Measurements from ENCODE around the gene PPP1R16B. TPM values are rescaled to one million over a fixed set of nuclear protein-coding genes. Genes with fewer than 3 reads are reported as not detected.

The PPP1R16B gene
- total and polyA plus RNA-seq, 2 of the 8 experiments (the other 6 are each of a cell fraction or from before 2014, with no cell fraction given) = 2.6 to 8.9 TPM

- no peak for TF ChIP-seq ZNF274 (IDR thresholded peaks at IDR 0.05; ENCODE audit: borderline replicate concordance, extremely low read depth, low read length)
- TF ChIP-seq POLR2AphosphoS5 (IDR thresholded peaks at IDR 0.05; ENCODE audit: low read depth, low read length) = peak; percentile 26; the same call in 1 of the 2 replicates
Observed at GRCh38 chr20:38950254-38950653, 144.8 kb downstream of the PPP1R16B start.

More at GRCh38 chr20:38950254-38950653, 144.8 kb downstream of the PPP1R16B start:
- CTCF ChIA-PET (ENCODE audit: partially characterized antibody) = interaction anchor here (0.6 to 1.3 kb wide), 3 partner anchors 8 to 314 kb away, joined by 3 to 6 read pairs (median 4); no protein-coding TSS in a partner anchor
- H2BK5ac ChIP-seq (ENCODE audit: low read depth, low read length) = no peak overlapping the region
- no peak overlapping the region for H2BK20ac ChIP-seq (ENCODE audit: low read length)
- no peak overlapping the region for H4K8ac ChIP-seq (ENCODE audit: extremely low read depth, insufficient read depth, low read length)
- H3K9me3 ChIP-seq (ENCODE audit: insufficient read depth in 2 of 2, low read depth in 1 of 2, low read length in 1 of 2) = no peaks in the 10 kb centered on the region
- no peak overlapping the region for H2AK5ac ChIP-seq (ENCODE audit: low read depth, low read length)
- WGBS, 2 experiments (ENCODE audit: extremely low coverage in 1 of 2, insufficient coverage in 1 of 2, insufficient read length in 1 of 2, insufficient replicate concordance in 2 of 2, low coverage in 1 of 2, low lambda C conversion rate in 2 of 2, missing lambda C conversion rate in 1 of 2) = 87% methylated on average over 2 of the region's 2 CpGs; no CpG with 5 or more reads in 1 of the 2 experiments
- peaks cover 23 to 64% (median 49%) of the 10 kb centered on the region in 4 experiments for H3K36me3 ChIP-seq (ENCODE audit: control insufficient read depth in 2 of 4, insufficient read depth in 4 of 4, low read length in 3 of 4)
- POLR2A ChIA-PET (ENCODE audit: partially characterized antibody) = interaction anchor here (3.9 kb wide), 1 partner anchor 12 kb away, joined by 22 read pairs; the partner anchor contains the start of gene DHX35
- no peak overlapping the region for H3K18ac ChIP-seq (ENCODE audit: extremely low read depth, low read length)
- no peak overlapping the region for H3K4ac ChIP-seq (replicated peaks; ENCODE audit: insufficient read length, low read depth, low read length)
- H2BK15ac ChIP-seq (ENCODE audit: low read length) = no peak overlapping the region
- H3K79me1 ChIP-seq (ENCODE audit: low read depth, low read length) = no peaks in the 10 kb centered on the region; the same call in 1 of the 2 replicates
- no peak overlapping the region for H3K4me3 ChIP-seq (ENCODE audit: extremely low read depth in 1 of 4, insufficient read depth in 2 of 4, low read depth in 3 of 4, low read length in 4 of 4)
- H3K27me3 ChIP-seq (replicated peaks in 1 of 4; ENCODE audit: control insufficient read depth in 3 of 4, extremely low read depth in 1 of 4, insufficient read depth in 3 of 4, low read length in 3 of 4) = no peaks in the 10 kb centered on the region
- no peak for FAIRE-seq
- no peak overlapping the region for H3K9ac ChIP-seq (replicated peaks in 1 of 4; ENCODE audit: extremely low read depth in 1 of 4, low read depth in 3 of 4, low read length in 3 of 4)
- H2AFZ ChIP-seq (ENCODE audit: low read length) = no peak overlapping the region
- peaks cover 4 to 8% of the 10 kb centered on the region in 2 experiments for H4K20me1 ChIP-seq (replicated peaks in 1 of 2; ENCODE audit: control insufficient read depth in 1 of 2, insufficient read depth in 2 of 2, low read length in 2 of 2)
- H2BK12ac ChIP-seq (ENCODE audit: low read depth, low read length) = no peak overlapping the region
- no peak overlapping the region for H2BK120ac ChIP-seq (replicated peaks; ENCODE audit: low read depth, low read length)
- no peak overlapping the region for H4K91ac ChIP-seq (replicated peaks; ENCODE audit: insufficient read length, low read length)
- no peaks in the 10 kb centered on the region for H3K23me2 ChIP-seq (ENCODE audit: low read depth, low read length)
- H3K23ac ChIP-seq (ENCODE audit: insufficient read length) = no peak overlapping the region
- no peak overlapping the region for H3K56ac ChIP-seq (replicated peaks; ENCODE audit: insufficient read length, low read depth, low read length)
- no peak overlapping the region for H4K5ac ChIP-seq (ENCODE audit: insufficient read length, low read depth, low read length)
- H3K4me1 ChIP-seq (replicated peaks in 1 of 4; ENCODE audit: control insufficient read depth in 3 of 4, insufficient read depth in 4 of 4, low read length in 3 of 4) = no peaks in the 10 kb centered on the region
- 0 out of 4 replicates have a peak, but pooled peaks cover 0 to 7% of the 10 kb centered on the region in 2 experiments for H3K79me2 ChIP-seq (ENCODE audit: control insufficient read depth in 1 of 2, insufficient read depth in 2 of 2, low read length in 2 of 2)
- no peak overlapping the region for H3K4me2 ChIP-seq (ENCODE audit: insufficient read depth in 1 of 2, low read depth in 2 of 2, low read length in 2 of 2)
- no peak for DNase-seq (ENCODE audit: low read depth in 1 of 2, low spot score in 2 of 2)
- H3K14ac ChIP-seq (ENCODE audit: insufficient read length) = no peak overlapping the region
- H3K27ac ChIP-seq (ENCODE audit: low read depth, low read length) = no peak overlapping the region
